CMK (cell line): ENCODE measurements around the gene TRIP4.
A peak's percentile ranks its signal among the peaks of the same experiment; 100 is the strongest.
"Not testable (repeated sequence)": the region's sequence is repeated elsewhere in the genome, so short reads cannot be mapped to it uniquely, and the experiment has no call there.

Source experiments
- DNase-seq: peaks from one replicate; pipeline ENCODE4 v3.0.0-alpha.2; 2010; ENCODE audit warnings: low read depth

The TRIP4 gene

DNA sequence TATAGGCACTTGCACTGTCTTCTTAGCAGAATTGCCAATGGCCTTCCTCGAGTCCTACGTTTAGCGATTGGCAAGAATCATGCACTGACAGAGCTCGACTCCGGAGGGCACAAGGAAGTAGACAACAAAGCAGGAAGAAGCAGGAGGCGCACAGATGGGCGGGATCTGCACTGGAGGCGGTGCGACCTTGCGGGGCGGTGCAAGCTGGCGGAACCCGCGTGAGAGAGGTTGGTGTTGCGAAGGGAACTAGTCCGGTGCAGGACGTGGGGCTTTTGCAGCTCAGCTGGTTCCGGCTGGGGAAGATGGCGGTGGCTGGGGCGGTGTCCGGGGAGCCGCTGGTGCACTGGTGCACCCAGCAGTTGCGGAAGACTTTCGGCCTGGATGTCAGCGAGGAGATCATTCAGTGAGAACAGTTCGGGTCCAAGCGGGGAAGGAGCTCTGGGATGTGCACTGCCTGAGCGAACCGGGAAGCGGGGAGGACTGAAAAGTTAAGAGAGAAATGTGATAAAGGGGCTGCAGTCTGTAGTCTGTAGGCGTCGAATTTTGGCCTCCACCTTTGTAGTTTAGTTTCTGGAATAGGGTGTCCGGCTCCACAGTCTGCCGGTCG, at the start of gene TRIP4:
TRIP4 (plus strand) TSS at position 275 of the 607 bp plus-strand sequence; CDS start at position 303, 28 bp downstream.
- DNase-seq: peak; percentile 81

DNA sequence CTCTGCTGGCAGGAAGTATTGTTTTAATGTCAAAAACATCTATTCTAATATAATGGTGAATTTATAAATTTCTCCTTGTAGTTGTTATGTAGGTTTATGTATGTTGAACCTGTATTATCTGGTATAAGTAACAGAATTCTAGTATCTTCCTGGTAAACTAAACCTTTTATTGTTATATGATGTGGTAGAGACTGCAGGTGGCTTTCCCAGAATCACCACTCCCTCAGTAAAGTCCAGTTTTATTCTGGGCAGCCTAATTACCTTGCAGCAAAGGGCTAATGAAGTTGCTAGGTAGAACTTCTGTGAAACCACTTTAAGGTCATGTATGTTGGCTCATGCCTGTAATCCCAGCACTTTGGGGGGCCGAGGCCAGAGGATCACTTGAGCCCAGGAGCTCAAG, 47.3 kb upstream of the TRIP4 start:
- no peak for DNase-seq

DNA sequence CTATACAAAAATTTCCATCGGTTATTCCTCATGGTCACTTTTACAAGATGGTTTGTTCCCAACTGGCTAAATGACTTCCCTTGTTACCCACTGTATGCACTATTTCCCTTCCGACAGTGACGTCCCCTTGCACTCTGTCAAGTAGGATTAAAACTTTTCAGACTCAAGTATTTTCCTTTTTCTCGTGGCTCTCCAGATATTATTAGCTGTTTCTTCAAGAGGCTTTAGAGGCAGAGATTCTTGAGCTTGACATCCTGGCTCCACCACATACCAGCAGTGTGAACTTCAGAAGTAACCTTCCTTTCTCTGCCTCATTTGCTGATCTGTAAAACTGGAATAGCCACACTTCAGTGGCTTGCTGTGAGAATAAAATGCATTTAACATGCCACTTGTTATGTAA, 45.7 kb upstream of the TRIP4 start:
- no peak for DNase-seq

DNA sequence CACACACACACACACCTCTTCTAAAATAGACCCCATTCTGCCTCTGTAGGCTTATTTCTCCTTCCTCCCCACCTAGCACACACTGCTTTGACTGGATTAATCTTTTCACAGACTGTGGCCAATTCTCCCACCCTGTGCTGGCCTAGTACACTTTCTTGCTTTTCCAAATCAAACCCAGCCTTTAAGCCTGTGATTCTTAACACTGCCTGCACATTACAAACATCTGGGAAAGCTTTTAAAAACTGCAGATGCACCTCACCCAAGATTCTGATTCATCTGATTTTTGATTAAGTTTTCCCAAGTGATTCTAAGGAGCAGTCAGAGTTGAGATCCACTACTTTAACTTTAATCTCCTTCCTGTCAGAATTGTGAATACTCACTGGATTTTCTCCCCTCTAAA, 44.4 kb upstream of the TRIP4 start:
- DNase-seq: no peak

DNA sequence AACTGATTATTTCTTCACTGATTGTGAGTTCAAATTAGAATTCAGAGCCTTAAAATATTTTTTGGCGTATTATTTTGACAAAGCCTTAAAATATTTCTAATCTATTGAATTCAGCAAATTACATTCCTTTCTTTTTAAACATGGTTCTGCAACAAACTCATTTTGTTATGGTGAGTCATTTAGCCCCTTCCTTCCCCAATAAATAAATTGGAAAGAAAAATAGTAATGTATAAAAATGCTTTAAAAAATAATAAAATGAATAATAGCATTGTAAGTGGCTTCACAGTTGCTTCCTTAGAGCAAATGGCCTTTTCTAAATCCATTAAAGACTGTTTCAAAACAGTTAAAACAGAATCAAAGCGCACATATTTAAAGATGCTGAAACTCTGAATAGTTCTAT, 43.8 kb upstream of the TRIP4 start:
- no peak for DNase-seq

DNA sequence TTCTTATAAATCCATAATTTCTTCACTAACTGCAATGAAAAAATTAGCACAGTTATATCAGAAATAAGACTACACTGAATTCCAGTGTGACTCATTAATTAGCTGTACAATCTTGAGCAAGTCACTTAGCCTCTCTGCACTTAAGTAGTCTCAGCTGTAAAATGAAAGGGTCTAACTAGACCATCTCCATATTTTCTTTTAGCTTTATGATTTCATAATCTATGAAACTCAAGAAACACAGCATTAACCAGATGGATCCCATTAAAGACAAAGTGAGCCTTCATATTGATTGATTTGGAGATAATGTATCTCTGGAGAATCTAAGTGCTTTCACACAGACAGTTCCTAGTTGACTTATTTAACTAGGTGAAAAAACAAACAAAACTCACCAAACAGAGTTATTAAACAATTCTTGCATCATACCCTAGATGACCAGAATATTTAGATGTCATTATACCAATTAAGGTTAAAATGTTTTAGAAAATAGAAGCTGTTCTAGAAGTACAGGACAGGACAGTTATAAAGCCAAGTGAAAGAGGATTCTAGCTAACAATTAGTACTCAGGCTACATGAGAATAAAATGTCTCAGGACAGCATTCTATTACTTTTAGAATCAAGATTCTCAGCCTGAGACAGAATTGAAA, 42.9 kb upstream of the TRIP4 start:
- DNase-seq: no peak

DNA sequence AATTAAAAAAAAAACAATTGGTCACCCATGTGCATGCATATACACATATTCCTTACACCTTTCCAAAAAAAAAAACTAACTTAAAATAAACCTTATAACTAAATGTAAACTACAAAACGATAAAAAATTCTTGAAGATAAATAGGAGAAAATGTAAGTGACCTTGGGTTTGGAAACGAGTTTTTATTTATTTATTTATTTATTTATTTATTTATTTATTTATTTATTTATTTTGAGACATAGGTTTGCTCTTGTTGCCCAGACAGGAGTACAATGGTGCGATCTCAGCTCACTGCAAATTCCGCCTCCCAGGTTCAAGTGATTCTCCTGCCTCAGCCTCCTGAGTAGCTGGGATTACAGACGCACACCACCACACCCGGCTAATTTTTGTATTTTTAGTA, 41.4 kb upstream of the TRIP4 start:
- DNase-seq: not testable (repeated sequence)

DNA sequence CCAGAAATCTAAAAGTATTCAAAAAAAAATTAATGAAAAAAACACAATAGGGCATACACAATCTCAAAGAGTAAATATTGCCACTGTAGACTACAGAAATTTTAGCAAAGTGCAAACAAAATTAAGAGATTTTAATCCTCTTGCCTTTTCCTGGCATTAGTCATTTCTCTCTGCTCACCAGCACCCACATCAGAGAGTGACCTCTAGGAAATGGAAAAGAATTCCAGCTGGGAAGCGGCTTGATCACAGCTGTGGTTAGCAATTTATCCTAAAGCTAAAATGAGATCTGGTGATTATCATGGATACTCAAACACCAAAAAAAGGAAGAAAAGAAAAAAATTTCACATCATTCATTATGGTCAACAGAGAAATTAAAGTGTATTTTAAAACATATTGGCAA, 39.2 kb upstream of the TRIP4 start:
- no peak for DNase-seq

DNA sequence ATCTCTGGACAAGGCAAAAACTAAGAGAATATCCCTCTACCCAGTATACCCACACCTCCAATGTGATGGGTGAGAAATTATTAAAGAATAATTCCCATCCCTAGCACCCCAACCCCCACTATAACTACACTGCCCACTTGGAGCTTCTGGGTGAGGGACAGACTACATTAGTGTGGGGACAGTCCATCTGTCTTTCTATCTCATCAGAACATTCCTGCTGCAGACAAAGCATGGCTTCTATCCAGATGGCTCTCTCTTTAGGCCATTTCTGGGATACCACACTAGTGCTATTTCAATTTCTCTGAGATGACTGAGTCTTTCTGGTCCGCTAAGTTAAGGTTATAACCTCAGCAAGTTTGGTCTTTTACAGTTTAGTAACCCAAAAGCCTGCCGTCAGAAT, 38.3 kb upstream of the TRIP4 start:
- DNase-seq: no peak

DNA sequence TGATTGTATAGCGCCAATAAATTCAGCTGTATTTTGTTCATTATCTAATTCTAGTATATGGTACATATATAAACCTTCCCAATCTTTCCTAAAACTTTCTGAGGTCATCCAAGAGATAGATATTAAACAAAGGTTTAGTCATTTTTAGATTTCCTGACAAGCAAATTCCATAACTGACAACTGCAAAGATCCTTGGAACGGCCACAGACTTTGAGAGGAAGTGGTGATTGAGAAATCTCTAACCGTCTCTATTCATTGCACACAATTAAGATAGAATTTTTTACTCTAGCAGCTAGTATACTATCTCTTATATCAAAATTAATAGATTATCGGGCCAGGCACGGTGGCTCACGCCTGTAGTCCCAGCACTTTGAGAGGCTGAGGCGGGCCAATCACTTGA, 36.4 kb upstream of the TRIP4 start:
- no peak for DNase-seq

DNA sequence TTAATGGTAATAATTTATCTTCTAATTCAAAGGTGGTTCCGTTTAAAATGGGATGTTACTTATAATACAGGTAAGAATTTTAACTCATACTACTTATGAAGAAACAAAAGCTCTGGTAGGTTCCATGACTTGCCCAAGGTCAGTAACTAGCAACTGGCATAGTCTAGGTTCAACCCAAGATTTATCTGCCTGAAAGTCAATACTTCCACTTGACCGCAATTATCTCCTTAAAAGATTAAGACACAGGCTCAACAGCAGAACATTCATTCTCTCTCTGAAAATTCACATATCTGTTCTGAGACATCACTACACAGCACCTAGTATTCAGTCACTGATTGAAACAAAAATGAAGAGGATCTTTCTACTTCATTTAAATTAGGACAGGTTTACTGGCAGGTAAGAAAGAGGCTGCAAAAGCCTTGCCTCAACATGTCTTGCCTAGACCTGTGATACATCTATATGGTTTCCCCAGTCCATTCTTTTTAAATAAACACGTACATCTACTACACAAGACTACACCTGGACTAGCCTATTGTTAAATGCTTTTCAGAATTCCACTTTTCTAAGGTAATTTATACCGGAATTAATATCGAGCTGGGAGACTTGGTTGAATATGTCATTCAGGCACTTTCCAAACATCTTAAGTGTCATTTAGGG, 32.8 kb upstream of the TRIP4 start:
- no peak for DNase-seq

DNA sequence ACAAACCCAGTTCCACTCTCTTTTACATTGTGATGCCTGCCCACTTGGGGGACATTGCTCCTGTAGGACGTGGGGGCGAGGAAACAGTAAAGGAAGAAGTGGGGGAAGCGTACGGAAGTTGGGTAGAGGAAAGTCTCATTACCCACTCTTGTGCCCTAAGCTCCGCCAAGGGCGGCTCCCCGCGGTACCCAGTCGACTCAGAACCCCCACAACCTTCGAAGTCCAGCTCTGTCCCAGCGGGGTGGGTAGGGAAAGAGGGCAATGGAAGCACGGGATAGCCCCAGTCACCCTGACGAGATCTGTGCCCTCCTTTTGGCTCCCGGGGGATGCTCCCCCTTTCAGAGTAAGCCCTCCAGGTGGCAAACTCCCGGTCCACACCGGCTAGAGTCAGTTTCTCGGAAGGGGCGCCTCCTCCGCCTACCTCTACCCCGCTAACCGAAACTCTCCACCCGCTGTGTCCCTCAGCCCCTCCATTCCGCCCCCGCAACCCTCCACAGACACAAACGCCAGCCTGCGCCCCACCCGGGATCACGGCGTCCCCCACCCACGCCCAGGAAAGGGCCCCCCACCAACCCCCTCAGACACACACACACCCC, 32.2 kb upstream of the TRIP4 start:
- DNase-seq: no peak

DNA sequence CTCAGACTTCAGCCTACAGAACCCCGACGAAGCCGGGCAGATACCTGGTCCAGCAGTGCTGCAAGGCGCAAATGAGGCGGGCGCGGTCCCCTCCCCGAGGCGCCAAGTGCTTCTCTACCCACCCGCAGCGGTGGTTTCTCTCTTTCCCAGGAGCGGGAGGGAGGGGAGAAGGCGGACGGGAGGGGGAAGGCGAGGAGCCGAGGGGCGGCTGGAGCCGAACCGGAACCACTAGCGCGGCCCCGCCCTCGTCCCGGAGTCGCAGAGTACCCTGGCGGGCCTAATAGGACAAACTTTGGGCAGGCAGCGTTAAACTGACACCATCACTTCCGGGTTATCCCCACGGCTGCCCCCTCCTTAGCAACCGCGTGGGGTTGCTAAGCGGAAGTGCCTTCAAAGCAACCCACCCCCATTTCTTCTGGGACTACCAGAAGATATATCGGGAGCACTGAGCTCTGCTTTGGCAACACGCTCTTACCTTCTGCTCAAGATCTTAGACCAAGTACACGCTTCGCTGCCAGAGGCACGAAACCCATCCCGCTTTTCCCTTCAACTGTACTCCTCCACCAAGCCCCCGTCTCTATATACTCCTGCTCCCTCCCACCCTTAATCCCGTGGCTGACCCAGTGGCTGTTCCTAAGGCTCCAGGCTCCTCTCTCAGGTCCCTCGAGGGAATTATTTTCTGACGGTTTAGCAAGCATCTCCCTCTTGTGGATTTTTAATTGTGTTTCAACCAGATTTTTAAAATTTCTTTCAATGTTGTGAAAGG, 31.5 kb upstream of the TRIP4 start, which contains the start of gene CSNK1G1:
CSNK1G1 (minus strand) TSS at position 230 of the 766 bp plus-strand sequence. CDS start 55,674 bp downstream, outside the sequence.
- DNase-seq: peak; percentile 91

DNA sequence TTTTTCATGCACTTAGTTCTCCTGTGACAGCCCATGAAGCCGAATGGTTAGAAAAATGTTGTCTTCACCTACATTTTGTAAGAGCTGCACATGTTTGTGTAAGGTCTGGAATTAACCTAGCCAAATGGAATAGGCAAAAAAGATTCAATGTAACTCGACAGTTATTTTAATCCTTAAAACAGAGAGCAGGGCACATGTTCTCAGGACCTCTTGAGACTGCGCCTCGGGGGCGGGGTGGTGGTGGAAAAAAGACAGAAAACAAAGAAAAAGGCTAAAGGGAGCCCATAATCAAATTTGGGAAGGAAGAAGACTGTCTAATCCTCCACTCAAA, 31.0 kb upstream of the TRIP4 start:
- no peak for DNase-seq

DNA sequence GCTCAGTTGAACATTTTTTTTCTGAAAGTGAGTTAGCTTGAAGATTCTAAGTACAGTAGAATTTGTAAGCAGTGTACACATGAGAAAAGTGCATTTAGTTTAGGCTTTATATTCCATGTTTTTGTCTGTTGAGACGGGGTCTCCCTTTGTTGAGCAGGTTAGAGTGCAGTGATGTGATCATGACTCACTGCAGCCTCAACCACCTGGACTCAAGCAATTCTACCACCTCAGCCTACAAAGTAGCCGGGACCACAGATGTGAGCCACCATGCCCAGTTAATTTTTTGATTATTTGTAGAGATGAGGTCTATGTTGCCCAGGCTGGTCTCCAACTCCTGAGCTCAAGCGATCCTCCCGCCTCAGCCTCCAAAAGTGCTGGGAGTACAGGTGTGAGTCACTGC, 26.4 kb upstream of the TRIP4 start:
- no peak for DNase-seq

DNA sequence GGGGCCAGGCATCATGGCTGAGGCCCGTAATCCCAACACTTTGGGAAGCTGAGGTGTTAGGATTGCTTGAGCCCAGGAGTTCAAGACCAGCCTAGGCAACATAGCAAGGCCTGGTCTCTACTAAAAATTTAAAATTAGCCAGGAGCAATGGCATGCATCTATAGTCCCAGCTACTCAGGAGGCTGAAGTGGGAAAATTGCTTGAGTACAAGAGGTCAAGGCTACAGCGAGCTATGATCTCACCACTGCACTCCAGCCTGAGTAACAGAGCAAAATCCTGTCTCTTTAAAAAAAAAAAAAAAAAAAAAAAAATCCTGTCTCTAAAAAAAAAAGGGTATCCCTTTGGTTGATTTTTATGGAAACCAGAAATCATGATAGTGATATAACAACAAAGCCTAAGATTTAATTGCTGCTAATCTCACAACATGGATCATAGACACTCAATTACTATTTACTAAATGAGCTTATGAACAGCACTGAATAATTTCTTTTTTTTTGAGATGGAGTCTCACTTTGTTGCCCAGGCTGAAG, 18.5 kb upstream of the TRIP4 start:
- DNase-seq: no peak

DNA sequence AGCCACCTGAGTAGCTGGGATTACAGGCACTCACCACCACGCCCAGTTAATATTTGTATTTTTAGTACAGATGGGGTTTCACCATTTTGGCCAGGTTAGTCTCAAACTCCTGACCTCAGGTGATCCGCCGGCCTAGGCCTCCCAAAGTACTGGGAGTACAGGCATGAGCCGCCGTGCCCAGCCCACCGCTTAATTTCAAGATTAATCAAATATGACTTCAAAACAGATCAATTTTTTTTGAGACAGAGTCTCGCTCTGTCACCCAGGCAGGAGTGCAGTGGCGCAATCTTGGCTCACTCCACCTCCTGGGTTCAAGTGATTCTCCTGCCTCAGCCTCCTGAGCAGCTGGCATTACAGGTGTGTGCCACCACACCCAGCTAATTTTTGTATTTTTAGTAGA, 16.3 kb upstream of the TRIP4 start:
- DNase-seq: not testable (repeated sequence)

DNA sequence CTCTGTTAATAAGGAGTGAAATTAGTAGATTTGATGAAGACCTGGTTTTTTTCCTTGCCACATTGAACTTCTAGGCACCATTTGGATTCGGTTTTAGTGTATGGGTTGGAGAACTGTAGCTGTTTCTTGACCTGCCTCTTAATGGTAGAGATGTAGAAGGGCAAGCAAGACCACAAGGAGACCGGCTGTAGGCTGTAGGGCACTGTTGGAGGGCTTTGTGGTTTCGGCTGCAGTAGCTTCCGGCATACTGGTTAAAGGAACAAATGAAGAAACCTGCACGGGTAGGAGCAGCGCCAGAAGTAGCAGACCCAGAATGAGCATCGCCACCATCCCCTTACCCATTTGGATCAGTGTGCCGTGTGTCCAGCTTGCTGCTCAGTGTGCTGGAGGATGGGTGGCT, 14.3 kb upstream of the TRIP4 start:
- DNase-seq: no peak

DNA sequence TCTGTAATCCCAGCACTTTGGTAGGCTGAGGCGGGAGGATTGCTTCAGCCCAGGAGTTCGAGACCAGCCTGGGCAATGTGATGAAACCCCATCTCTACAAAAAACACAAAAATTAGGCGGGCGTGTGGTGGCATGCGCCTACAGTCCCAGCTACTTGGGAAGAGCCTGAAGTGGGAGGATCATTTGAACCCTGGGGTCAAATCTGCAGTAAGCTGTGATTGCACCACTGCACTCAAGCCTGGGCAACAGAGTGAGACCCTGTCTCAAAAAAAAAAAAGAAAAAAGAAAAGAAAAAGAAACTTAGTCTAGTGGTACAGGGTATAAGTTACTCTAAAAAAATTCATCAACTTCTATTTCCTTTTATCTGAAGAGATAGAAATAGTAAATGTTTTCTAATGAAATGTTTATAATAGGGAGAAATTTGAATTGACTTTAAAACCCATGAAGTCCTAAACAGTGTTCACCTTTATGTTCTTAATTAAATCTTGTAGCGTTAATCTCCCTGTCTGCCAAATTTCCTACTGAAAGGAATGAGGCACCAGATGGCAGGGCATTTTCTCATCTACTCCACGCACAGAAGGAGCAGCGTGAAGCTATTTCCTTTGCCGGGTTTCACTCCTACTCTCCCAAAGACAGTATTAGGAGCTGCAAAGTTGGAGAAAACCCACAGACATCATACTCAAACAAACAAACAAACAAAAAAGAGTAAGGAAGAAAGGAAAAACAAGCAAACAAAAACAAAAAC, 8.2 kb upstream of the TRIP4 start:
- DNase-seq: no peak

DNA sequence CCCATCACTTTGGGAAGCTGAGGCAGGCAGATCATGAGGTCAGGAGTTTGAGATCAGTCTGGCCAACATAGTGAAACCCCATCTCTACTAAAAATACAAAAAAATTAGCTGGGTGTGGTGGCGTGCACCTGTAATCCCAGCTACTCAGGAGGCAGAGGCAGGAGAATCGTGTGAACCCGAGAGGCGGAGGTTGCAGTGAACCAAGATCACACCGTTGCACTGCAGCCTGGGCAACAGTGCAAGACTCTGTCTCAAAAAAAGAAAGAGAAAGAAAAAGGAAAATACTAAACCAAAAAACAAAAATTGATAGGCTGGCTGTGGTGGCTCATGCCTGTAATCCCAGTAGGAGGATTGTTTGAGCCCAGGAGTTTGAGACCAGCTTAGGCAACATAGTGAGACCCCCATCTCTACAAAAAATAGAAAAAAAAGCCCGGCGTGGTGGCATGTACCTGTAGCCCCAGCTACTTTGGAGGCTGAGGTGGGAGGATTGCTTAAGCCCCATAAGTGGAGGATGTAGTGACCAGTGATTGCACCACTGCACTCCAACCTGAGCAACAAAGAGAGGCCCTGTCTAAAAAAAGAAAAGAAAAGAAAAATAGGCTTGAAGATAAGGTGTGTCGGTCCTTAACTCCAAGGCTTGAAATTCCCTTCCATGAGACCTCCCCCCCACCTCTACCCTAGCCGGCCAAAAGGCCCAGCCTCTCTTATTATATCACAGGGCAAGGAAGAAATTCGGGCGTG, 7.3 kb upstream of the TRIP4 start:
- DNase-seq: not testable (repeated sequence)
